OCI-LY1 (cell line): Measurements from ENCODE around the gene ZNF365.

Experiments
- EZH2 ChIP-seq: fragments of 200-600 bp; sonication (generic), shearing (Covaris generic); IDR thresholded peaks from 2 replicates; pipeline ENCODE4 v1.8.0; 2017; ENCODE audit warnings: borderline replicate concordance, mixed run types, mild to moderate bottlenecking, antibody characterized with exemption, low read length, moderate library complexity, mixed read lengths
- TF ChIP-seq, protein P1 (sequence below): fragments of 200-600 bp; sonication (generic), shearing (Covaris generic); IDR thresholded peaks from 2 replicates; pipeline ENCODE4 v1.5.1; 2017; ENCODE audit warnings: mild to moderate bottlenecking, antibody characterized with exemption, low read length, moderate library complexity, mixed read lengths

GRCh38 chr10:62426086-62426485 is 51.9 kb downstream of the ZNF365 start:
- TF ChIP-seq, protein P1, sequence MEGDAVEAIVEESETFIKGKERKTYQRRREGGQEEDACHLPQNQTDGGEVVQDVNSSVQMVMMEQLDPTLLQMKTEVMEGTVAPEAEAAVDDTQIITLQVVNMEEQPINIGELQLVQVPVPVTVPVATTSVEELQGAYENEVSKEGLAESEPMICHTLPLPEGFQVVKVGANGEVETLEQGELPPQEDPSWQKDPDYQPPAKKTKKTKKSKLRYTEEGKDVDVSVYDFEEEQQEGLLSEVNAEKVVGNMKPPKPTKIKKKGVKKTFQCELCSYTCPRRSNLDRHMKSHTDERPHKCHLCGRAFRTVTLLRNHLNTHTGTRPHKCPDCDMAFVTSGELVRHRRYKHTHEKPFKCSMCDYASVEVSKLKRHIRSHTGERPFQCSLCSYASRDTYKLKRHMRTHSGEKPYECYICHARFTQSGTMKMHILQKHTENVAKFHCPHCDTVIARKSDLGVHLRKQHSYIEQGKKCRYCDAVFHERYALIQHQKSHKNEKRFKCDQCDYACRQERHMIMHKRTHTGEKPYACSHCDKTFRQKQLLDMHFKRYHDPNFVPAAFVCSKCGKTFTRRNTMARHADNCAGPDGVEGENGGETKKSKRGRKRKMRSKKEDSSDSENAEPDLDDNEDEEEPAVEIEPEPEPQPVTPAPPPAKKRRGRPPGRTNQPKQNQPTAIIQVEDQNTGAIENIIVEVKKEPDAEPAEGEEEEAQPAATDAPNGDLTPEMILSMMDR, result no peak
- TF ChIP-seq EZH2, result no peak
